HepG2 (cell line): Measurements from ENCODE around the gene KIRREL3. TPM values are rescaled to one million over a fixed set of nuclear protein-coding genes. Genes with fewer than 3 reads are reported as not detected.

Source experiments
- ATAC-seq: fragments of 200-7000 bp; cut with Tn5 transposase; 3 replicates; pipeline ENCODE4 v1.9.1; 2020; ENCODE audit warnings: mild to moderate bottlenecking, moderate library complexity
- BruUV-seq: library from RNA; stranded (reverse); fragments of 400-500 nt; replicated peaks from 2 replicates; lab custom pipeline; 2021; lab: Mats Ljungman, UMichigan
- CTCF ChIA-PET: fragments of 300-600 bp; formaldehyde crosslinking; extraction: SDS; loops from one replicate; lab custom pipeline; 2021; ENCODE audit warnings: low total read pairs, inconsistent platforms, low intra/inter-chr PET ratio; lab: Yijun Ruan, JAX
- POLR2A ChIA-PET: fragments of 350-600 bp; sonication (Branson Sonifier 250); formaldehyde crosslinking; loops from one replicate; lab custom pipeline; 2020; ENCODE audit warnings: antibody characterized with exemption, inconsistent platforms; lab: Yijun Ruan, JAX
- DNase-seq: peaks from one replicate; pipeline ENCODE4 v3.0.0-alpha.2; 2015; ENCODE audit warnings: low spot score
- FAIRE-seq: peaks from 3 replicates; lab custom pipeline; 2011; peaks lifted over from hg19 to GRCh38; lab: Jason Lieb, UNC
- H2AFZ ChIP-seq: one replicate; pipeline ENCODE4 v1.6.1; 2011; ENCODE audit warnings: low read length, inconsistent platforms
- H3K27ac ChIP-seq: fragments of 300-600 bp; 3 replicates; pipeline ENCODE4 v1.8.0; 2011; ENCODE audit warnings: mixed run types, mild to moderate bottlenecking, mixed read lengths, low read length, inconsistent platforms; ENCODE audit not compliant: insufficient read depth; ENCODE audit errors: extremely low read length
- H3K27me3 ChIP-seq, 2 experiments: fragments of 200-600 bp in 1 of 2; 2 replicates in 1 of 2; 3 replicates in 1 of 2; pipeline versions ENCODE4 v1.6.0 to v1.8.0; 2011; ENCODE audit warnings: low read length in 2 of 2, mild to moderate bottlenecking in 2 of 2, moderate library complexity in 2 of 2, inconsistent platforms in 1 of 2; ENCODE audit not compliant: insufficient read depth in 2 of 2, control insufficient read depth in 1 of 2
- H3K36me3 ChIP-seq, 2 experiments: fragments of 200-600 bp in 1 of 2; replicated peaks in 1 of 2; 2 replicates in 1 of 2; 3 replicates in 1 of 2; pipeline versions ENCODE4 v1.5.1 to v1.8.0; 2011; ENCODE audit warnings: low read length in 2 of 2, inconsistent platforms in 1 of 2; ENCODE audit not compliant: insufficient read depth in 2 of 2, control insufficient read depth in 1 of 2
- H3K4me1 ChIP-seq: 2 replicates; pipeline ENCODE4 v1.5.1; 2012; ENCODE audit warnings: low read length, inconsistent platforms; ENCODE audit not compliant: insufficient read depth
- H3K4me2 ChIP-seq: 2 replicates; pipeline ENCODE4 v1.6.0; 2011; ENCODE audit warnings: low read depth, low read length, inconsistent platforms
- H3K4me3 ChIP-seq, 3 experiments: fragments of 200-600 bp in 1 of 3; sonication (generic), shearing (Covaris generic) in 1 of 3; replicated peaks in 1 of 3; 2 replicates each; pipeline ENCODE4 v1.5.1; 2011 to 2016; ENCODE audit warnings: low read length in 3 of 3, inconsistent platforms in 2 of 3, low read depth in 2 of 3, mild to moderate bottlenecking in 2 of 3, control low read depth in 1 of 3, mixed read lengths in 1 of 3; ENCODE audit not compliant: insufficient read depth in 1 of 3
- H3K79me2 ChIP-seq: one replicate; pipeline ENCODE4 v1.6.1; 2011; ENCODE audit warnings: low read length, inconsistent platforms; ENCODE audit not compliant: insufficient read depth
- H3K9ac ChIP-seq: 2 replicates; pipeline ENCODE4 v1.6.0; 2011; ENCODE audit warnings: mild to moderate bottlenecking, low read depth, low read length, inconsistent platforms; ENCODE audit not compliant: insufficient read depth
- H3K9me3 ChIP-seq: 2 replicates; pipeline ENCODE4 v1.5.1; 2012; ENCODE audit warnings: mild to moderate bottlenecking, low read length
- H4K20me1 ChIP-seq: 2 replicates; pipeline ENCODE4 v1.6.0; 2011; ENCODE audit warnings: inconsistent platforms, mild to moderate bottlenecking, low read length, moderate library complexity; ENCODE audit not compliant: insufficient read depth
- BHLHE40 ChIP-seq: IDR thresholded peaks from 2 replicates; pipeline ENCODE4 v1.6.1; 2011; ENCODE audit warnings: low read length, improper control_type of control experiment
- BORCS8-MEF2B ChIP-seq: sonication (generic); formaldehyde crosslinking; IDR thresholded peaks from 2 replicates; pipeline ENCODE4 v1.8.0; 2022; ENCODE audit warnings: mild to moderate bottlenecking, missing genetic modification reagents
- HMGXB3 ChIP-seq: sonication (generic); formaldehyde crosslinking; IDR thresholded peaks from 2 replicates; pipeline ENCODE4 v1.4.0; 2020; ENCODE audit warnings: missing genetic modification reagents, borderline replicate concordance
- IRF9 ChIP-seq: sonication (generic); formaldehyde crosslinking; IDR thresholded peaks from 2 replicates; pipeline ENCODE4 v1.8.0; 2022; ENCODE audit warnings: missing genetic modification reagents, mild to moderate bottlenecking, borderline replicate concordance
- JDP2 ChIP-seq: sonication (generic); formaldehyde crosslinking; IDR thresholded peaks from 2 replicates; pipeline ENCODE4 v1.8.1; 2022; ENCODE audit warnings: missing genetic modification reagents, borderline replicate concordance
- MED8 ChIP-seq: sonication (generic); formaldehyde crosslinking; IDR thresholded peaks from 2 replicates; pipeline ENCODE4 v1.8.1; 2023; ENCODE audit warnings: mild to moderate bottlenecking, missing genetic modification reagents; ENCODE audit not compliant: insufficient replicate concordance
- NR0B2 ChIP-seq: sonication (generic); formaldehyde crosslinking; IDR thresholded peaks from 2 replicates; pipeline ENCODE4 v1.4.0; 2020; ENCODE audit warnings: mild to moderate bottlenecking, missing genetic modification reagents
- PHF21A ChIP-seq: sonication (generic); formaldehyde crosslinking; IDR thresholded peaks from 2 replicates; pipeline ENCODE4 v1.5.0; 2020; ENCODE audit warnings: mild to moderate bottlenecking, missing genetic modification reagents
- RCOR2 ChIP-seq: IDR thresholded peaks from 2 replicates; pipeline ENCODE4 v1.6.1; 2016; ENCODE audit warnings: missing biosample characterization, missing genetic modification reagents
- SNAPC5 ChIP-seq: sonication (generic); formaldehyde crosslinking; IDR thresholded peaks from 2 replicates; pipeline ENCODE4 v1.8.1; 2023; ENCODE audit warnings: mild to moderate bottlenecking, missing genetic modification reagents, borderline replicate concordance
- SP2 ChIP-seq: sonication (generic); formaldehyde crosslinking; IDR thresholded peaks from 2 replicates; pipeline ENCODE4 v1.5.1; 2020; ENCODE audit warnings: mild to moderate bottlenecking, missing genetic modification reagents
- STAG1 ChIP-seq: sonication (generic); formaldehyde crosslinking; IDR thresholded peaks from 2 replicates; pipeline ENCODE4 v1.4.0; 2020; ENCODE audit warnings: missing genetic modification reagents
- YY1 ChIP-seq: IDR thresholded peaks from 2 replicates; pipeline ENCODE4 v1.6.1; 2011; ENCODE audit warnings: low read length, low read depth, moderate library complexity, mild to moderate bottlenecking; ENCODE audit not compliant: insufficient read depth, insufficient replicate concordance
- ZNF629 ChIP-seq: sonication (generic); formaldehyde crosslinking; conservative IDR thresholded peaks from 2 replicates; pipeline ENCODE4 v1.5.0; 2020; ENCODE audit warnings: missing genetic modification reagents
- WGBS: methylation state at CpG from one replicate; pipeline ENCODE4 v1.1.6; 2017; ENCODE audit warnings: low lambda C conversion rate; 5-methylcytosine and 5-hydroxymethylcytosine counted together
- in situ Hi-C: cut with HindIII; loops from 2 replicates; pipeline ENCODE4 v1.10.0; 2017; ENCODE audit warnings: low pct_unique_long_range_greater_than_20kb; ENCODE audit not compliant: extremely low pct_ligation_motif_present
- intact Hi-C: fragments of 100-400 bp; cut with micrococcal nuclease; formaldehyde crosslinking; loops from one replicate; pipeline ENCODE4 v1.10.0; 2022; ENCODE audit not compliant: unreplicated experiment
- polyA plus RNA-seq, 8 experiments: library from polyadenylated mRNA; depleted of rRNA in 3 of 8; stranded (reverse) in 7 of 8; unstranded in 1 of 8; fragments of >200 nt; fragmentation: Illumina TruSeq in 4 of 8; extraction: Trizol in 4 of 8; gene quantifications; 2 replicates each; pipeline versions ENCODE4 v1.2.1 to v1.2.3, GENCODE V29; 2011 to 2016; ENCODE audit warnings: low read depth in 4 of 8, missing spikeins in 1 of 8, mixed read lengths in 1 of 8; ENCODE audit not compliant: insufficient read depth in 1 of 8
- total RNA-seq, 5 experiments: library from RNA; depleted of rRNA; stranded (reverse); fragments of >200 nt; fragmentation: Illumina TruSeq; extraction: Trizol; gene quantifications; 2 replicates each; pipeline ENCODE4 v1.2.3, GENCODE V29; 2016; ENCODE audit warnings: low read depth in 1 of 5

The KIRREL3 gene
- total and polyA plus RNA-seq, 2 of the 13 experiments (the other 11 are each of a cell fraction or from before 2014, with no cell fraction given) = not detected

GRCh38 chr11:126498281-126498680 is 502.3 kb downstream of the KIRREL3 start:
- intact Hi-C loops (no loop called here), in situ Hi-C loops (no loop called here)
- FAIRE-seq (no peak), DNase-seq (no peak), ATAC-seq (no peak)
- H3K36me3 ChIP-seq = no peaks in the 10 kb centered on the region
- H3K9ac ChIP-seq = no peak overlapping the region
- CTCF ChIA-PET = no interaction called here
- peaks cover 6 to 57% of the 10 kb centered on the region in 2 experiments for H3K27me3 ChIP-seq
- no peak overlapping the region for H2AFZ ChIP-seq
- TF ChIP-seq MED8 (no peak), BORCS8-MEF2B (CRISPR knock-in tag) (no peak), YY1 (no peak), ZNF629 (CRISPR knock-in tag) (no peak), BHLHE40 (no peak), JDP2 (CRISPR knock-in tag) (no peak), RCOR2 (no peak), STAG1 (CRISPR knock-in tag) (no peak), SP2 (CRISPR knock-in tag) (no peak), HMGXB3 (CRISPR knock-in tag) (no peak), SNAPC5 (no peak), NR0B2 (no peak), IRF9 (no peak), PHF21A (CRISPR knock-in tag) (no peak)
- H3K79me2 ChIP-seq = no peaks in the 10 kb centered on the region
- no peak overlapping the region for H3K4me2 ChIP-seq
- WGBS = 11% methylated on average over 9 of the region's 9 CpGs
- no peaks in the 10 kb centered on the region for H4K20me1 ChIP-seq
- BruUV-seq = no TSS peak
- no peaks in the 10 kb centered on the region for H3K9me3 ChIP-seq
- H3K4me3 ChIP-seq = no peak overlapping the region
- H3K27ac ChIP-seq = no peak overlapping the region
- POLR2A ChIA-PET = no interaction called here
- no peaks in the 10 kb centered on the region for H3K4me1 ChIP-seq
